ENCODE measurements around the gene EXOG. TPM values are rescaled to one million over a fixed set of nuclear protein-coding genes. Genes with fewer than 3 reads are reported as not detected.

EXOG gene
- total RNA-seq, 1 donor from 2014 or later, result 26.2 TPM

- H3K27ac Mint-ChIP-seq (ENCODE audit: unreplicated experiment), result no peak overlapping the region
- H3K9me3 Mint-ChIP-seq, result no peaks in the 10 kb centered on the region
- TF ChIP-seq CTCF (conservative IDR thresholded peaks at IDR 0.05), result no peak
- no peaks in the 10 kb centered on the region for H3K36me3 Mint-ChIP-seq (ENCODE audit: low read depth)
- no peak for DNase-seq (ENCODE audit: low read depth, low spot score)
- H3K4me3 Mint-ChIP-seq, result no peak overlapping the region
- no peaks in the 10 kb centered on the region for H3K4me1 Mint-ChIP-seq
- no peaks in the 10 kb centered on the region for H3K27me3 Mint-ChIP-seq (ENCODE audit: low read depth)
Measured at GRCh38 chr3:38573556-38573955, 77.4 kb downstream of the EXOG start.

- TF ChIP-seq CTCF (conservative IDR thresholded peaks at IDR 0.05), result no peak
- H3K4me1 Mint-ChIP-seq, result no peaks in the 10 kb centered on the region
- H3K4me3 Mint-ChIP-seq, result no peak overlapping the region
- DNase-seq (ENCODE audit: low read depth, low spot score), result no peak
- no peak overlapping the region for H3K27ac Mint-ChIP-seq (ENCODE audit: unreplicated experiment)
- H3K27me3 Mint-ChIP-seq (ENCODE audit: low read depth), result no peaks in the 10 kb centered on the region
- no peaks in the 10 kb centered on the region for H3K36me3 Mint-ChIP-seq (ENCODE audit: low read depth)
- H3K9me3 Mint-ChIP-seq, result no peaks in the 10 kb centered on the region
Measured at GRCh38 chr3:38574411-38575278, 78.5 kb downstream of the EXOG start.

- Mint-ChIP-seq H3K27me3 (ENCODE audit: low read depth) (no peaks in the 10 kb centered on the region), H3K36me3 (ENCODE audit: low read depth) (no peaks in the 10 kb centered on the region), H3K9me3 (no peaks in the 10 kb centered on the region), H3K4me1 (no peaks in the 10 kb centered on the region), H3K4me3 (no peak overlapping the region), H3K27ac (ENCODE audit: unreplicated experiment) (peak overlapping the region; percentile 78)
- no peak for TF ChIP-seq CTCF (conservative IDR thresholded peaks at IDR 0.05)
- no peak for DNase-seq (ENCODE audit: low read depth, low spot score)
Measured at GRCh38 chr3:38575279-38575843, 79.2 kb downstream of the EXOG start.

Other genes with a start within 250 kb of the EXOG start
- 0.19 and 0.41 TPM in 2 replicates for gene SLC22A13, start 230.5 kb upstream of the EXOG start, total RNA-seq
- not detected in 2 replicates for gene SLC22A14, start 214.0 kb upstream of the EXOG start, total RNA-seq
- gene XYLB, start 149.6 kb upstream of the EXOG start, total RNA-seq, result 10.1 and 12.0 TPM in 2 replicates
- 77.1 and 79.1 TPM in 2 replicates for gene ACVR2B, start 42.5 kb upstream of the EXOG start, total RNA-seq
- 0.41 and 1.2 TPM in 2 replicates for gene SCN5A, start 153.3 kb downstream of the EXOG start, total RNA-seq